Panc1 (cell line): ENCODE results near the gene LURAP1L. TPM values are rescaled to one million over a fixed set of nuclear protein-coding genes. Genes with fewer than 3 reads are reported as not detected.

Source experiments
- ATAC-seq: fragments of 200-7000 bp; cut with Tn5 transposase; 2 replicates; pipeline ENCODE4 v1.9.1; 2020; ENCODE audit warnings: mild to moderate bottlenecking, moderate library complexity
- BruUV-seq: library from RNA; stranded (reverse); fragments of 400-500 nt; replicated peaks from 2 replicates; lab custom pipeline; 2021; lab: Mats Ljungman, UMichigan
- CTCF ChIA-PET: fragments of 300-600 bp; sonication (Branson Sonifier 250); formaldehyde crosslinking; loops from one replicate; lab custom pipeline; 2022; ENCODE audit warnings: antibody characterized with exemption; lab: Charles Lee
- POLR2A ChIA-PET: fragments of 300-600 bp; sonication (Branson Sonifier 250); formaldehyde crosslinking; loops from one replicate; lab custom pipeline; 2022; ENCODE audit warnings: antibody characterized with exemption; lab: Charles Lee
- DNase-seq: peaks from one replicate; pipeline ENCODE4 v3.0.0-alpha.2; 2010; ENCODE audit warnings: low read depth, low spot score
- H3K27ac ChIP-seq: 2 replicates; pipeline ENCODE4 v1.5.1; 2011; ENCODE audit warnings: mild to moderate bottlenecking, low read length, inconsistent platforms
- H3K27me3 ChIP-seq: fragments of 200-500 bp; sonication (Bioruptor generic); 2 replicates; pipeline ENCODE4 v1.6.0; 2014; ENCODE audit warnings: low read length, inconsistent platforms; ENCODE audit not compliant: control insufficient read depth, insufficient read depth
- H3K36me3 ChIP-seq: fragments of 200-500 bp; sonication (Bioruptor generic); 2 replicates; pipeline ENCODE4 v1.5.1; 2014; ENCODE audit warnings: inconsistent platforms, mild to moderate bottlenecking, low read length, moderate library complexity; ENCODE audit not compliant: control insufficient read depth, insufficient read depth
- H3K4me1 ChIP-seq: 2 replicates; pipeline ENCODE4 v1.5.1; 2011; ENCODE audit warnings: inconsistent platforms, mild to moderate bottlenecking, low read length, moderate library complexity; ENCODE audit not compliant: control insufficient read depth, insufficient read depth
- H3K4me3 ChIP-seq, 2 experiments: 2 replicates each; pipeline ENCODE4 v1.5.1; 2011 to 2012; ENCODE audit warnings: low read depth in 2 of 2, low read length in 2 of 2, mild to moderate bottlenecking in 2 of 2, inconsistent platforms in 1 of 2, moderate library complexity in 1 of 2
- H3K9me3 ChIP-seq: fragments of 200-500 bp; sonication (Bioruptor generic); 2 replicates; pipeline ENCODE4 v1.5.1; 2014; ENCODE audit warnings: low read depth, mild to moderate bottlenecking, inconsistent platforms, low read length, moderate library complexity; ENCODE audit not compliant: control insufficient read depth, insufficient read depth
- CTCF ChIP-seq: fragments of 450-650 bp; IDR thresholded peaks from 2 replicates; pipeline ENCODE4 v1.5.1; 2017; ENCODE audit warnings: mild to moderate bottlenecking
- POLR2AphosphoS5 ChIP-seq: IDR thresholded peaks from 2 replicates; pipeline ENCODE4 v1.6.1; 2012; ENCODE audit warnings: mild to moderate bottlenecking, low read depth, low read length, moderate library complexity
- SIN3A ChIP-seq: IDR thresholded peaks from 2 replicates; pipeline ENCODE4 v1.6.1; 2012; ENCODE audit warnings: low read depth, mild to moderate bottlenecking, low read length, moderate library complexity, borderline replicate concordance; ENCODE audit not compliant: insufficient read depth
- TCF7L2 ChIP-seq: IDR thresholded peaks from 2 replicates; pipeline ENCODE4 v1.6.1; 2011; ENCODE audit warnings: mild to moderate bottlenecking, low read depth, low read length, inconsistent platforms
- in situ Hi-C: cut with HindIII; loops from 2 replicates; pipeline ENCODE4 v1.10.0; 2016; ENCODE audit warnings: low sequenced_read_pairs, low pct_unique_long_range_greater_than_20kb
- intact Hi-C: fragments of 100-400 bp; cut with micrococcal nuclease; formaldehyde crosslinking; loops from one replicate; pipeline ENCODE4 v1.10.0; 2022; ENCODE audit not compliant: unreplicated experiment
- total RNA-seq: library from RNA; stranded (reverse); gene quantifications from one replicate; pipeline ENCODE4 v1.2.1, GENCODE V29; 2021; ENCODE audit not compliant: unreplicated experiment
- TF ChIP-seq, protein P1 (sequence below), 2 experiments: IDR thresholded peaks; 2 replicates each; pipeline ENCODE4 v1.6.1; 2011 to 2012; ENCODE audit warnings: low read depth in 2 of 2, control low read depth in 1 of 2, low read length in 1 of 2, mild to moderate bottlenecking in 1 of 2, moderate library complexity in 1 of 2; ENCODE audit not compliant: insufficient read depth in 1 of 2

The LURAP1L gene
- total RNA-seq, 1 experiment from 2014 or later = 6.8 TPM

DNA sequence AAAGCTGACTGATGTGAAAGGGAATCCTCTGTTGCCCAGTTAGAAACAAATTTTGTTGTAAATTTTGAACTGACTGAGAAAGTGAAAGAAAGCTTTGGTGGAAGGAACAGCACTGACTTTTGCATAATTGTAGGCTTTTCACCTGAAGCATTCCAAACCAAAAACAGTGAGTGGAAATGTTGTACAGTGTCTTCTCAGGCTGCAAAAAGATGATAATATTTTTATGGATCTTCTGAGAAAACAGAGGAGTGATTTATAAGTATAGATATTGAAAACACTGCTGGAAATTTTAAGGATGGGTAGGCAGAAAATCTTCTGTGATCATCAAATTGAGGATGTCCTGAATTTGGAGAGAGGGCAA lies 40.0 kb downstream of the LURAP1L start:
- Histone ChIP-seq H3K36me3 (no peaks in the 10 kb centered on the region), H3K27ac (peak overlapping the region; percentile 88), H3K4me1 (peaks cover 30% of the 10 kb centered on the region), H3K9me3 (no peaks in the 10 kb centered on the region), H3K4me3 (no peak overlapping the region), H3K27me3 (no peaks in the 10 kb centered on the region)
- POLR2A ChIA-PET = no interaction called here
- in situ Hi-C loops (no loop called here), intact Hi-C loops (loop anchor here (5.0 kb wide), 1 partner anchor 38 kb away; the partner anchor contains the start of gene LURAP1L)
- DNase-seq (no peak), ATAC-seq (no peak)
- CTCF ChIA-PET = no interaction called here
- BruUV-seq = no TSS peak
- no peak for TF ChIP-seq CTCF
- TF ChIP-seq POLR2AphosphoS5 = no peak
- no peak for TF ChIP-seq TCF7L2
- TF ChIP-seq, protein P1, sequence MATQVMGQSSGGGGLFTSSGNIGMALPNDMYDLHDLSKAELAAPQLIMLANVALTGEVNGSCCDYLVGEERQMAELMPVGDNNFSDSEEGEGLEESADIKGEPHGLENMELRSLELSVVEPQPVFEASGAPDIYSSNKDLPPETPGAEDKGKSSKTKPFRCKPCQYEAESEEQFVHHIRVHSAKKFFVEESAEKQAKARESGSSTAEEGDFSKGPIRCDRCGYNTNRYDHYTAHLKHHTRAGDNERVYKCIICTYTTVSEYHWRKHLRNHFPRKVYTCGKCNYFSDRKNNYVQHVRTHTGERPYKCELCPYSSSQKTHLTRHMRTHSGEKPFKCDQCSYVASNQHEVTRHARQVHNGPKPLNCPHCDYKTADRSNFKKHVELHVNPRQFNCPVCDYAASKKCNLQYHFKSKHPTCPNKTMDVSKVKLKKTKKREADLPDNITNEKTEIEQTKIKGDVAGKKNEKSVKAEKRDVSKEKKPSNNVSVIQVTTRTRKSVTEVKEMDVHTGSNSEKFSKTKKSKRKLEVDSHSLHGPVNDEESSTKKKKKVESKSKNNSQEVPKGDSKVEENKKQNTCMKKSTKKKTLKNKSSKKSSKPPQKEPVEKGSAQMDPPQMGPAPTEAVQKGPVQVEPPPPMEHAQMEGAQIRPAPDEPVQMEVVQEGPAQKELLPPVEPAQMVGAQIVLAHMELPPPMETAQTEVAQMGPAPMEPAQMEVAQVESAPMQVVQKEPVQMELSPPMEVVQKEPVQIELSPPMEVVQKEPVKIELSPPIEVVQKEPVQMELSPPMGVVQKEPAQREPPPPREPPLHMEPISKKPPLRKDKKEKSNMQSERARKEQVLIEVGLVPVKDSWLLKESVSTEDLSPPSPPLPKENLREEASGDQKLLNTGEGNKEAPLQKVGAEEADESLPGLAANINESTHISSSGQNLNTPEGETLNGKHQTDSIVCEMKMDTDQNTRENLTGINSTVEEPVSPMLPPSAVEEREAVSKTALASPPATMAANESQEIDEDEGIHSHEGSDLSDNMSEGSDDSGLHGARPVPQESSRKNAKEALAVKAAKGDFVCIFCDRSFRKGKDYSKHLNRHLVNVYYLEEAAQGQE (IDR thresholded peaks at IDR 0.05; ENCODE audit: insufficient read depth in 1 of 2, low read depth in 2 of 2, low read length in 1 of 2) = no peak
- TF ChIP-seq SIN3A = no peak

DNA sequence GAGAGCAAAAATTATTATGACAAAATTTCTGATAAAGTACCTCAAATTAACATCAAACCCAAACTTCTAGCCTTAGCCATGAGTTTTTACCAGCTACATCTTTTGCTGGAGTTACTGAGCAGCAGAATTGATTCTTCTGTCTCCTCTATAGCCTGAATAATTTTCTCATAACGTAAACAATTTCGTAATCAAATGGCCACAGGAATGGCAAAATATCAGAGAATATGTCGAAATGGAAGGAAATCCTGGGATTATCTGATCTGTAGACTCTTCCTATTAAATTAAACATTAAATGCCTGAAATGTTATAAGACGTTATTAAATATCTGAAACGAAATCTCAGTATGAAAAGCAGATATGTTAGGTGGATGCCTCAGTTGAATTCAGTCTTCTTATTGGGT lies 41.1 kb downstream of the LURAP1L start:
- POLR2A ChIA-PET = no interaction called here
- ATAC-seq (no peak), DNase-seq (no peak)
- H3K4me3 ChIP-seq = no peak overlapping the region
- H3K36me3 ChIP-seq = no peaks in the 10 kb centered on the region
- peaks cover 22% of the 10 kb centered on the region for H3K4me1 ChIP-seq
- H3K27ac ChIP-seq = peak overlapping the region; percentile 88
- no peaks in the 10 kb centered on the region for H3K27me3 ChIP-seq
- no peak for TF ChIP-seq TCF7L2
- TF ChIP-seq POLR2AphosphoS5 = no peak
- TF ChIP-seq, protein P1 (IDR thresholded peaks at IDR 0.05; ENCODE audit: insufficient read depth in 1 of 2, low read depth in 2 of 2, low read length in 1 of 2) = no peak
- TF ChIP-seq SIN3A = no peak
- no peak for TF ChIP-seq CTCF
- BruUV-seq = no TSS peak
- intact Hi-C loops = loop anchor here (5.0 kb wide), 1 partner anchor 39 kb away; the partner anchor contains the start of gene LURAP1L
- H3K9me3 ChIP-seq = no peaks in the 10 kb centered on the region
- in situ Hi-C loops = no loop called here
- CTCF ChIA-PET = no interaction called here
